GM21619 (cell line): ENCODE data around the gene TNS3.
"Not testable (repeated sequence)": the region's sequence is repeated elsewhere in the genome, so short reads cannot be mapped to it uniquely, and the experiment has no call there.

ENCODE experiments used
- ATAC-seq: cut with Tn5 transposase; IDR thresholded peaks from one replicate; pipeline ENCODE4 v1.9.1; 2021; ENCODE audit not compliant: unreplicated experiment

Gene TNS3

GRCh38 chr7:47474937-47475879 lies 106.7 kb downstream of the TNS3 start:
- ATAC-seq: peak; percentile 88

- no peak for ATAC-seq
Measured at GRCh38 chr7:47474211-47474936, 107.5 kb downstream of the TNS3 start.

GRCh38 chr7:47473499-47474210 lies 108.3 kb downstream of the TNS3 start:
- no peak for ATAC-seq

GRCh38 chr7:47472444-47473157 lies 109.3 kb downstream of the TNS3 start:
- ATAC-seq: no peak

GRCh38 chr7:47471831-47472230 lies 110.1 kb downstream of the TNS3 start:
- no peak for ATAC-seq

GRCh38 chr7:47471358-47471703 lies 110.6 kb downstream of the TNS3 start:
- ATAC-seq: no peak

- no peak for ATAC-seq
Measured at GRCh38 chr7:47470567-47471357, 111.1 kb downstream of the TNS3 start.

- not testable (repeated sequence) for ATAC-seq
Measured at GRCh38 chr7:47469846-47470245, 112.1 kb downstream of the TNS3 start.

- no peak for ATAC-seq
Measured at GRCh38 chr7:47466832-47467231, 115.1 kb downstream of the TNS3 start.

- ATAC-seq: no peak
Measured at GRCh38 chr7:47465191-47465590, 116.7 kb downstream of the TNS3 start.

GRCh38 chr7:47464266-47464665 lies 117.6 kb downstream of the TNS3 start:
- ATAC-seq: no peak

GRCh38 chr7:47461746-47462145 lies 120.2 kb downstream of the TNS3 start:
- no peak for ATAC-seq

GRCh38 chr7:47461161-47461560 lies 120.8 kb downstream of the TNS3 start:
- no peak for ATAC-seq

- ATAC-seq: no peak
Measured at GRCh38 chr7:47460251-47460989, 121.5 kb downstream of the TNS3 start.

- no peak for ATAC-seq
Measured at GRCh38 chr7:47458486-47458885, 123.4 kb downstream of the TNS3 start.

- ATAC-seq: no peak
Measured at GRCh38 chr7:47458057-47458456, 123.9 kb downstream of the TNS3 start.

GRCh38 chr7:47456210-47456955 lies 125.5 kb downstream of the TNS3 start:
- ATAC-seq: no peak

- ATAC-seq: no peak
Measured at GRCh38 chr7:47455872-47456185, 126.1 kb downstream of the TNS3 start.
